Astrocyte (in vitro differentiated cells and primary cell): ENCODE results near the gene PPIP5K1. TPM values are rescaled to one million over a fixed set of nuclear protein-coding genes. Genes with fewer than 3 reads are reported as not detected.

Source experiments
- DNase-seq: peaks from one replicate; pipeline ENCODE4 v3.0.0-alpha.2; 2010; ENCODE audit warnings: low read depth
- FAIRE-seq: peaks from 2 replicates; lab custom pipeline; 2011; peaks lifted over from hg19 to GRCh38; lab: Jason Lieb, UNC
- H2AFZ ChIP-seq: 2 replicates; pipeline ENCODE4 v1.6.0; 2012; ENCODE audit warnings: low read depth, low read length, inconsistent platforms
- H3K27ac ChIP-seq: 2 replicates; pipeline ENCODE4 v1.5.1; 2011; ENCODE audit warnings: low read depth, low read length, inconsistent platforms
- H3K27me3 ChIP-seq: 2 replicates; pipeline ENCODE4 v1.6.0; 2011; ENCODE audit warnings: low read length, inconsistent platforms; ENCODE audit not compliant: insufficient read depth
- H3K36me3 ChIP-seq: 2 replicates; pipeline ENCODE4 v1.5.1; 2011; ENCODE audit warnings: low read length, inconsistent platforms; ENCODE audit not compliant: insufficient read depth
- H3K4me1 ChIP-seq: 2 replicates; pipeline ENCODE4 v1.5.1; 2011; ENCODE audit warnings: low read length, inconsistent platforms; ENCODE audit not compliant: insufficient read depth
- H3K4me2 ChIP-seq: 2 replicates; pipeline ENCODE4 v1.6.0; 2012; ENCODE audit warnings: low read length, inconsistent platforms
- H3K4me3 ChIP-seq: 2 replicates; pipeline ENCODE4 v1.5.1; 2011; ENCODE audit warnings: low read depth, mild to moderate bottlenecking, low read length, inconsistent platforms; ENCODE audit not compliant: insufficient read depth
- H3K79me2 ChIP-seq: 2 replicates; pipeline ENCODE4 v1.6.0; 2012; ENCODE audit warnings: mild to moderate bottlenecking, low read length, inconsistent platforms; ENCODE audit not compliant: insufficient read depth
- H3K9ac ChIP-seq: 2 replicates; pipeline ENCODE4 v1.6.0; 2012; ENCODE audit warnings: mild to moderate bottlenecking, low read length, inconsistent platforms
- H3K9me3 ChIP-seq: 2 replicates; pipeline ENCODE4 v1.5.1; 2012; ENCODE audit warnings: low read depth, mild to moderate bottlenecking, low read length, inconsistent platforms; ENCODE audit not compliant: insufficient read depth
- H4K20me1 ChIP-seq: 2 replicates; pipeline ENCODE4 v1.6.0; 2012; ENCODE audit warnings: low read length, inconsistent platforms; ENCODE audit not compliant: insufficient read depth
- H3K27ac Mint-ChIP-seq: one replicate; pipeline ENCODE4 v1.8.0; 2021; ENCODE audit warnings: mild to moderate bottlenecking, mixed read lengths; ENCODE audit not compliant: unreplicated experiment
- H3K27me3 Mint-ChIP-seq: one replicate; pipeline ENCODE4 v1.8.0; 2021; ENCODE audit warnings: low read depth, mixed read lengths; ENCODE audit not compliant: unreplicated experiment
- H3K36me3 Mint-ChIP-seq: one replicate; pipeline ENCODE4 v1.8.0; 2021; ENCODE audit warnings: low read depth, mixed read lengths; ENCODE audit not compliant: unreplicated experiment
- H3K4me1 Mint-ChIP-seq: one replicate; pipeline ENCODE4 v1.8.0; 2021; ENCODE audit warnings: low read depth, mixed read lengths; ENCODE audit not compliant: unreplicated experiment
- H3K4me3 Mint-ChIP-seq: one replicate; pipeline ENCODE4 v1.8.0; 2021; ENCODE audit warnings: mild to moderate bottlenecking, moderate library complexity, mixed read lengths; ENCODE audit not compliant: unreplicated experiment
- H3K9me3 Mint-ChIP-seq: one replicate; pipeline ENCODE4 v1.8.0; 2021; ENCODE audit warnings: mild to moderate bottlenecking, mixed read lengths; ENCODE audit not compliant: unreplicated experiment
- CTCF ChIP-seq: IDR thresholded peaks from 2 replicates; pipeline ENCODE4 v1.5.1; 2011; ENCODE audit warnings: low read depth, mild to moderate bottlenecking, inconsistent platforms, low read length, moderate library complexity; ENCODE audit not compliant: insufficient read depth
- EZH2 ChIP-seq: IDR thresholded peaks from 2 replicates; pipeline ENCODE4 v1.6.1; 2012; ENCODE audit warnings: mild to moderate bottlenecking, low read length, inconsistent platforms; ENCODE audit not compliant: insufficient read depth
- total RNA-seq: library from RNA; stranded (reverse); gene quantifications from 2 replicates; pipeline ENCODE4 v1.2.1, GENCODE V29; 2021

PPIP5K1 gene
- total RNA-seq, 1 donor from 2014 or later = 21.4 TPM

- no peak for DNase-seq
- peaks cover 12% of the 10 kb centered on the region for H3K79me2 ChIP-seq
- no peak overlapping the region for H3K4me2 ChIP-seq
- H3K27ac ChIP-seq = no peak overlapping the region
- H3K9me3 ChIP-seq = no peaks in the 10 kb centered on the region
- Mint-ChIP-seq H3K27me3 (no peaks in the 10 kb centered on the region), H3K27ac (no peak overlapping the region), H3K4me1 (peaks cover 9% of the 10 kb centered on the region), H3K36me3 (peaks cover 65% of the 10 kb centered on the region), H3K9me3 (peaks cover 8% of the 10 kb centered on the region), H3K4me3 (no peak overlapping the region)
- FAIRE-seq = no peak
- peaks cover 81% of the 10 kb centered on the region for H4K20me1 ChIP-seq
- peaks cover 47% of the 10 kb centered on the region for H3K36me3 ChIP-seq
- no peak overlapping the region for H3K4me3 ChIP-seq
- no peak overlapping the region for H2AFZ ChIP-seq
- no peak for TF ChIP-seq EZH2
- TF ChIP-seq CTCF = no peak
- H3K27me3 ChIP-seq = no peaks in the 10 kb centered on the region
- no peaks in the 10 kb centered on the region for H3K4me1 ChIP-seq
- no peak overlapping the region for H3K9ac ChIP-seq
Measured at GRCh38 chr15:43524254-43524845, 65.7 kb downstream of the PPIP5K1 start.

DNA sequence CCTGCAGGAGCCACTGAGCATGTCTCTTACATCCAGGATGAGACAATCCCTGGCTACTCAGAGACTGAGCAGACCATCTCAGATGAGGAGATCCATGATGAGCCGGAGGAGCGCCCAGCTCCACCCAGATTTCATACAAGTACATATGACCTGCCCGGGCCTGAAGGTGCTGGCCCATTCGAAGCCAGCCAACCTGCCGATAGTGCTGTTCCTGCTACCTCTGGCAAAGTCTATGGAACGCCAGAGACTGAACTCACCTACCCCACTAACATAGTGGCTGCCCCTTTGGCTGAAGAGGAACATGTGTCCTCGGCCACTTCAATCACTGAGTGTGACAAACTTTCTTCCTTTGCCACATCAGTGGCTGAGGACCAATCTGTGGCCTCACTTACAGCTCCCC is 66.4 kb downstream of the PPIP5K1 start:
- Histone ChIP-seq H3K36me3 (peaks cover 47% of the 10 kb centered on the region), H4K20me1 (peaks cover 88% of the 10 kb centered on the region), H2AFZ (no peak overlapping the region), H3K4me1 (peaks cover 6% of the 10 kb centered on the region), H3K79me2 (peaks cover 19% of the 10 kb centered on the region), H3K4me2 (no peak overlapping the region), H3K9me3 (no peaks in the 10 kb centered on the region), H3K27me3 (no peaks in the 10 kb centered on the region), H3K27ac (no peak overlapping the region), H3K9ac (no peak overlapping the region), H3K4me3 (no peak overlapping the region)
- peaks cover 8% of the 10 kb centered on the region for H3K9me3 Mint-ChIP-seq
- H3K36me3 Mint-ChIP-seq = peaks cover 63% of the 10 kb centered on the region
- no peak for DNase-seq
- H3K4me3 Mint-ChIP-seq = no peak overlapping the region
- no peak overlapping the region for H3K27ac Mint-ChIP-seq
- no peak for FAIRE-seq
- peaks cover 14% of the 10 kb centered on the region for H3K4me1 Mint-ChIP-seq
- TF ChIP-seq EZH2 (no peak), CTCF (no peak)
- H3K27me3 Mint-ChIP-seq = no peaks in the 10 kb centered on the region

GRCh38 chr15:43522247-43522646 is 67.8 kb downstream of the PPIP5K1 start:
- FAIRE-seq (no peak), DNase-seq (no peak)
- Histone ChIP-seq H4K20me1 (peaks cover 87% of the 10 kb centered on the region), H3K79me2 (peaks cover 27% of the 10 kb centered on the region), H3K9ac (no peak overlapping the region), H3K9me3 (no peaks in the 10 kb centered on the region), H3K27me3 (no peaks in the 10 kb centered on the region), H2AFZ (no peak overlapping the region), H3K36me3 (peaks cover 47% of the 10 kb centered on the region), H3K4me1 (peaks cover 9% of the 10 kb centered on the region), H3K4me3 (no peak overlapping the region), H3K4me2 (no peak overlapping the region), H3K27ac (no peak overlapping the region)
- Mint-ChIP-seq H3K27ac (no peak overlapping the region), H3K9me3 (peaks cover 8% of the 10 kb centered on the region), H3K27me3 (no peaks in the 10 kb centered on the region), H3K36me3 (peaks cover 63% of the 10 kb centered on the region), H3K4me1 (peaks cover 15% of the 10 kb centered on the region), H3K4me3 (no peak overlapping the region)
- no peak for TF ChIP-seq EZH2
- TF ChIP-seq CTCF = no peak
